Osteocyte (in vitro differentiated cells): ENCODE results near the gene ERGIC1. TPM values are rescaled to one million over a fixed set of nuclear protein-coding genes. Genes with fewer than 3 reads are reported as not detected.
A peak's percentile ranks its signal among the peaks of the same experiment; 100 is the strongest.
"Not testable (repeated sequence)": the region's sequence is repeated elsewhere in the genome, so short reads cannot be mapped to it uniquely, and the experiment has no call there.

ENCODE experiments used
- DNase-seq: peaks from one replicate; pipeline ENCODE4 v3.0.0; 2021; ENCODE audit warnings: mixed read lengths; ENCODE audit not compliant: unreplicated experiment; ENCODE audit errors: extremely low spot score
- H3K27ac Mint-ChIP-seq: one replicate; pipeline ENCODE4 v1.8.0; 2021; ENCODE audit warnings: mild to moderate bottlenecking, mixed read lengths; ENCODE audit not compliant: unreplicated experiment
- H3K27me3 Mint-ChIP-seq: one replicate; pipeline ENCODE4 v1.8.0; 2021; ENCODE audit warnings: mixed read lengths; ENCODE audit not compliant: unreplicated experiment
- H3K36me3 Mint-ChIP-seq: one replicate; pipeline ENCODE4 v1.8.0; 2021; ENCODE audit warnings: mixed read lengths; ENCODE audit not compliant: unreplicated experiment
- H3K4me1 Mint-ChIP-seq: one replicate; pipeline ENCODE4 v1.8.0; 2021; ENCODE audit warnings: mixed read lengths; ENCODE audit not compliant: unreplicated experiment
- H3K4me3 Mint-ChIP-seq: one replicate; pipeline ENCODE4 v1.8.0; 2021; ENCODE audit warnings: mild to moderate bottlenecking, moderate library complexity, mixed read lengths; ENCODE audit not compliant: unreplicated experiment
- H3K9me3 Mint-ChIP-seq: one replicate; pipeline ENCODE4 v1.8.0; 2021; ENCODE audit warnings: mixed read lengths; ENCODE audit not compliant: unreplicated experiment
- CTCF ChIP-seq: fragments of 200-600 bp; sonication (generic); IDR thresholded peaks from 2 replicates; pipeline ENCODE4 v1.5.0; 2021; ENCODE audit warnings: antibody characterized with exemption, mild to moderate bottlenecking, moderate library complexity
- long read RNA-seq: library from polyadenylated mRNA; unstranded; transcript quantifications from one replicate; pipeline ENCODE4 v2.0.0, GENCODE V29; 2021
- total RNA-seq: library from RNA; stranded (reverse); gene quantifications from 2 replicates; pipeline ENCODE4 v1.2.1, GENCODE V29; 2021

ERGIC1 gene
- total RNA-seq, result 174 and 175 TPM in 2 replicates
- long read RNA-seq, transcript ERGIC1-202 (10 exons, 2,881 nt), result major isoform, 24 of 53 reads
- long read RNA-seq, partial matches to known transcripts, result 12 of 53 reads
- long read RNA-seq, other reads (novel, unspliced or antisense), result 14 of 53 reads

- peak within 1 kb of the TSS; percentile 82 for H3K4me3 Mint-ChIP-seq
- TF ChIP-seq CTCF, result no peak
- DNase-seq, result peak; percentile 91
- no peaks in the 10 kb centered on the region for H3K9me3 Mint-ChIP-seq
- H3K4me1 Mint-ChIP-seq, result peaks cover 39% of the 10 kb centered on the region
- no peaks in the 10 kb centered on the region for H3K27me3 Mint-ChIP-seq
- H3K36me3 Mint-ChIP-seq, result no peaks in the 10 kb centered on the region
- peak within 1 kb of the TSS; percentile 74 for H3K27ac Mint-ChIP-seq
Measured at GRCh38 chr5:172833686-172834414, at the start of gene ERGIC1. Gene ERGIC1, plus strand, starts transcription at chr5:172834251. Its CDS starts 163 bp downstream, at chr5:172834414.

GRCh38 chr5:172785429-172786088 lies 48.5 kb upstream of the ERGIC1 start:
- no peak overlapping the region for H3K4me3 Mint-ChIP-seq
- H3K27me3 Mint-ChIP-seq, result no peaks in the 10 kb centered on the region
- H3K27ac Mint-ChIP-seq, result no peak overlapping the region
- no peak for DNase-seq
- no peaks in the 10 kb centered on the region for H3K36me3 Mint-ChIP-seq
- no peaks in the 10 kb centered on the region for H3K9me3 Mint-ChIP-seq
- peaks cover 35% of the 10 kb centered on the region for H3K4me1 Mint-ChIP-seq
- no peak for TF ChIP-seq CTCF

GRCh38 chr5:172786736-172787462 lies 47.2 kb upstream of the ERGIC1 start:
- H3K36me3 Mint-ChIP-seq, result no peaks in the 10 kb centered on the region
- no peak for TF ChIP-seq CTCF
- no peaks in the 10 kb centered on the region for H3K27me3 Mint-ChIP-seq

GRCh38 chr5:172787538-172787937 lies 46.5 kb upstream of the ERGIC1 start:
- H3K4me3 Mint-ChIP-seq, H3K27ac Mint-ChIP-seq: not testable (repeated sequence)
- peaks cover 40% of the 10 kb centered on the region for H3K4me1 Mint-ChIP-seq

More at GRCh38 chr5:172786736-172787462, 47.2 kb upstream of the ERGIC1 start:
- H3K27ac Mint-ChIP-seq, result no peak overlapping the region
- H3K4me3 Mint-ChIP-seq, result no peak overlapping the region
- DNase-seq, result no peak
- H3K9me3 Mint-ChIP-seq, result no peaks in the 10 kb centered on the region
- peaks cover 43% of the 10 kb centered on the region for H3K4me1 Mint-ChIP-seq

GRCh38 chr5:172788771-172789686 lies 45.0 kb upstream of the ERGIC1 start:
- H3K27ac Mint-ChIP-seq, result peak overlapping the region; percentile 80
- no peak overlapping the region for H3K4me3 Mint-ChIP-seq
- H3K27me3 Mint-ChIP-seq, result no peaks in the 10 kb centered on the region
- peaks cover 46% of the 10 kb centered on the region for H3K4me1 Mint-ChIP-seq
- TF ChIP-seq CTCF, result no peak
- no peaks in the 10 kb centered on the region for H3K36me3 Mint-ChIP-seq
- DNase-seq, result no peak
- no peaks in the 10 kb centered on the region for H3K9me3 Mint-ChIP-seq

More at GRCh38 chr5:172787538-172787937, 46.5 kb upstream of the ERGIC1 start:
- not testable (repeated sequence) for H3K27me3 Mint-ChIP-seq, H3K9me3 Mint-ChIP-seq, DNase-seq, H3K36me3 Mint-ChIP-seq
